Measurements from ENCODE around the gene MOSPD3.

- TF ChIP-seq POLR2A (IDR thresholded peaks at IDR 0.05) (no peak), EP300 (IDR thresholded peaks at IDR 0.05; ENCODE audit: low read depth) (no peak)
Measured at GRCh38 chr7:100563809-100564400, 48.4 kb upstream of the MOSPD3 start.
